Right ventricle myocardium superior (tissue), 1 donor: ENCODE measurements around the gene COPB2. TPM values are rescaled to one million over a fixed set of nuclear protein-coding genes. Genes with fewer than 3 reads are reported as not detected.

Experiments used
- ATAC-seq: fragments of 200-7000 bp; cut with Tn5 transposase; one replicate; pipeline ENCODE4 v1.9.1; 2020; ENCODE audit warnings: mild to moderate bottlenecking; ENCODE audit not compliant: poor library complexity
- DNase-seq: peaks from one replicate; pipeline ENCODE4 v3.0.0-alpha.2; 2020
- intact Hi-C: fragments of 100-400 bp; cut with DNase I; formaldehyde crosslinking; loops from one replicate; pipeline ENCODE4 v1.11.2; 2022
- total RNA-seq: library from RNA; stranded (reverse); fragmentation: NEBNext Ultra II Directional; extraction: Animal tissue kit (Norgen Biotek cat#: 25700); gene quantifications from one replicate; pipeline ENCODE4 v1.2.1, GENCODE V29; 2021
- donor health status: DM: no; HTN: yes; CAD: no; lungs with severe emphysema.

Gene COPB2
- total RNA-seq, 1 donor from 2014 or later: 53.1 TPM

DNA sequence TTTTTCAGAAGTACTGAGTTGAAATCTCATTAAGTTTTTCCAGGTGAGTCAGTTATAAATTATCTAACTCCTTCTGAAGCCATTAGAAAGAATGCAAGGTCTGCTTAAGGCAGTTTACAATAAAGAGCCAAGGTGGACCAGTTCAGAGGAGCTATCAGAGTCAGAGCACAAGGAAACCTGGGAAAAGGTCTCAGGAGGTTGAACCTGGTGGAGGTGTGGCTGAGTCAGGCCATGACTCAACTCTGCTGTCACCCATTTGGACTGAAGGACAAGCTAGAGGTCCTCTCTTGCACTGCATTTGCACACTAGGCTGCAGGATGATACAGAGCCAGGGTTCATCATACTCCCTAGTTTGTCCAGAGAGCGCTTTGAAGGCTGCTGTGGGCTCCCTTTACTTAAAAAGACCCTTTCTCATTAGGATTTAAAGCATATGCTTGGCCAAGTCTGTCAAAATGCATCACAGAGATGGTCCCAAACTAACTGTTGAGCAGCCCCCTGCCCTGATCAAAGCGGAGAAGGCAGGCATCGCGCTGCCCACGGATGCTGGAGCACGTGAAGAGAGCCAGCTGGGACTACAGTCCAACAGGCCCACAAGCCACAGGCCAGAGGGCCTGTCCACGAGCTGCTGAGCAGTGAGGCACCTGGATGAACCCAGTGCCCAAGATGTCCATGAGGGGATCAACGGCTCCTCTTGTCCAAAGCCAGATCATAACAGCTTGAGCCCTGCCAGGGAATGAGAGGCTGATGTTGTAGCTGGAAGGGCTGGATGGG is 71.6 kb downstream of the COPB2 start:
- intact Hi-C loops: no loop called here
- DNase-seq (no peak), ATAC-seq (no peak)

- no peak for DNase-seq
- intact Hi-C loops: no loop called here
- no peak for ATAC-seq
Measured at GRCh38 chr3:139317215-139317614, 72.2 kb downstream of the COPB2 start.

- ATAC-seq: no peak
- intact Hi-C loops: no loop called here
- no peak for DNase-seq
Measured at GRCh38 chr3:139313921-139314320, 75.5 kb downstream of the COPB2 start.

GRCh38 chr3:139312959-139313358 is 76.5 kb downstream of the COPB2 start:
- DNase-seq (no peak), ATAC-seq (no peak)
- intact Hi-C loops: no loop called here

DNA sequence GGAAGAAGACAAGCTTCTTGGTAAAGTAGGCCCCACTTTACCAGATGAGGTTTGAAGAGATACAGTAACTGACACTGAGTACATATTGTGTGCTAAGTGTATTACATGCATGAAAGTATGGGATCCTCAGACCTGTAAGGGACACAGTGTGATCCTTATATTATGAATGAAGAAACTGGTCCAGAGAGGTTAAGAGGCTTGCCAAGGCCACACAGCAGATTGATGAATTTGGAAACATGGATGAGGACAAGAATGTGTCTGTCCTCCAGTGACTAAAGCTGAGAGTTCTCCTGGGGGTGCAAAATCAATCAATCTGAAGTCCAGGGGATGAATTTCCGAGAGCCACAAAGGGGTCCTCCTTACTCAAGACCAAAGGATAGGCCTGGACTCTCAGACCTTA is 77.0 kb downstream of the COPB2 start:
- DNase-seq: no peak
- no peak for ATAC-seq
- intact Hi-C loops: no loop called here

- no peak for DNase-seq
- intact Hi-C loops: no loop called here
Measured at GRCh38 chr3:139311557-139311956, 77.9 kb downstream of the COPB2 start.

GRCh38 chr3:139310474-139310933 is 78.9 kb downstream of the COPB2 start:
- no peak for ATAC-seq
- DNase-seq: no peak
- intact Hi-C loops: no loop called here

More at GRCh38 chr3:139311557-139311956, 77.9 kb downstream of the COPB2 start:
- no peak for ATAC-seq

DNA sequence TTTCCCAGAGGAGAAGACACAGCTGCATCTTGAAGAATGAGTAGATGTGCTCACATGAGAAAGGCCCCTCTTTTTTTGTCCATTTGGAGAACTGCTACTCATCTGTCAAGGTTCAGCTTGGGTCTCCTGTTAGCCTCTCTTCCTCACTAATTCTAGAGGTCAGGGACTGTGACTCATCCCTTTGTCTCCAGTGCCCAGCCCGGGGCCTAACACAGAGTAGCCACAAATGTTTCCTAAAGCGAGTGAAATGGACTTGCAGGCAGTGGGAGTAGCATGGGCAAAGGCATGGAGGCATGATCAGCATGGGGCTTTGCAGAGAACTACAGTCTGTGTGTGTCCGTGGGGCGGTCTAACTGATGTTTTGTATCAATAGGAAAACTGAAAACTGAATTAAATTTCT is 79.6 kb downstream of the COPB2 start:
- ATAC-seq: no peak
- intact Hi-C loops: no loop called here
- DNase-seq: no peak

DNA sequence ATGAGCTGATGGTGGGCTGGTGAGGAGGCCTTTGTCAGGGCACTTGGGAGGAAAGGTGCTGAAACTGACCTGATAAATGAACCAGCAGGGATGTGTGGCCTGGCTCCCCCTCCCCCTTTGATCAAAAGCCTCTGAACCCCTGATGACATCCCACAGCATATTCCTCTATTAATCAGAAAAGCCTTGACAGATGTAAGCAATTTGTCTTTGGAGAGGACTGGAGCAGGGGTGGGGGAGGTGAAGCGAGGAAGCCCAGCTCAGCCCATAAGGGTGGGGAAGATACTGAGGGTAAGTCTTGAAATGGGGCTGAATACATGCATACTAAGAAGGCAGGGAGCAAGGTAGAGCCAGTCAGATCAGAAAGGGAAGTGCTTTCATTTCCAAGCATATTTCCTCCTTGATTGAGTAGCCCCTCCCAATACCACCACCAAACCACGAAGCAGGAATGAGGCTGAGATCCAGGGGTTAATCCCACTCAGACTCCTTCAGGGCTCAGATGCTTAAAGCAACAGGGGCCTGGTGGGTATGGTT is 80.3 kb downstream of the COPB2 start:
- DNase-seq (no peak), ATAC-seq (no peak)
- intact Hi-C loops: no loop called here

DNA sequence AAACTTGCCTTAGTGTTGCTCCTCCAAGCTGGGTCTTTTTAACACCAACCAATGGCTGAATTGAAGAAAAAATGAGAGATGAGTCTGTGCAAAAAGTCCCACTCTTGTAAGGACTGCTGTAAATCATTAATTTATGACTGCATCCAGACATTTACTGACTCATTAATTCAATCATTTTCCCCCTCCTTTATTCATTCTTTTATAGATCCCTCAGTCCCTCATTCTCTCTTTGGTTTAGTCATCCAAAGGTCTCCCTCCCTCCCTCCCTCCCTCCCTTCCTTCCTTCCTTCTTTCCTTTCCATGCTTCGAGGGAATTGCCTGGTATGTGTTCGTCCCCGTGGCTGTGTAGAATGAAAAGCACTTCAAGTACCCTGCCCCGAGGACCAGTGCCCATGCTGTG is 80.9 kb downstream of the COPB2 start:
- ATAC-seq (no peak), DNase-seq (no peak)
- intact Hi-C loops: no loop called here

DNA sequence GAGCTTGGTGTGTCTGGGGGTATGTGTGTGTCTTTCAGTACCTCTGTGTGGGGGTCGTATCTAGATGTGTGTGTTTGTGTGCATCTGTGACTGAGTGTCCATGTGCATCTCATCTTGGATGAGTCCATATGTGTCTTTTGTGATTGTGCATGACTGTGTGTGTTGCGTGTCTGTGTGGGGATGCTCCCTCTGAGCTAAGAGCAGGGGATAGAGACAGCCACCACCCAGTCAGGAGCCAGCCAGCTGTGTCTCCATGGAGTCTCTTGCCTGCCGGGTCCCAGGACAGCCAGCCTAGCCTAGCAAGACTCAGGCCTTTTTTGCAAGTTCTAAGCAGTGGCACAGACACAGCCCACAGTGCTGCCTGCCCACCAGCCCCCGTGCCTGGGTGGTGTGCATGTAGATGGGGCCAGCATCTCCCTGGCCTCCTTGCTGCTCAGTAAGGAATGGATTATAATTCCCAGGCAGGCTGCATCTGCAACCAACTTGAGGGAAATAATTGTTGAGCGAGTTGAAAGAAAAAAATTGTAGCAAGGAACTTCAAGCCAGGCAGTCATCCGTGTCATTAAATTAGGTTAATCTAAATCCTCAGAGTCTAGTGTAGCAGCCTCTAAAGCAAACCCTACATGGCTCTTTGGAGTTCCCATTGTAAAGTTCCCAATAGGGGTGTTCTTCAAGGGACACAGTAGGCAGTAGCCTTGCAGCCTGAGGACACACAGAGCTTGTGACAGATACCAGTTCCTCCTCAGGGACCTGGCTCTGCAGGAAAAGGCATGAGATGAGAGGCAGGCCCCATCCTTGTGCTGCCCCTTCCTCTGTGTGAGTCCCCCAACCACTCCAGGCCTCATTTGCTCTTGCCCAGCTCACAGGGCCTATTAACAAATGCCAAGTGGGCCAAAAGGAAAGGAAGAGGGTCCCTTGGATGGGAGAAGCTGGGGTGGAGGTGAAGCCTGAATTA is 81.6 kb downstream of the COPB2 start:
- DNase-seq: no peak
- intact Hi-C loops: no loop called here
- ATAC-seq: no peak

Other genes starting within 250 kb of the COPB2 start
- 79.3 TPM for gene MRPS22, start 45.6 kb downstream of the COPB2 start, total RNA-seq
- not detected for gene RBP2, start 86.9 kb upstream of the COPB2 start, total RNA-seq
- 27.9 TPM for gene RBP1, start 150.1 kb upstream of the COPB2 start, total RNA-seq